GM19328 (cell line): ENCODE data around the gene THSD7B.
"Not testable (repeated sequence)": the region's sequence is repeated elsewhere in the genome, so short reads cannot be mapped to it uniquely, and the experiment has no call there.

Experiments
- ATAC-seq: cut with Tn5 transposase; IDR thresholded peaks from one replicate; pipeline ENCODE4 v1.9.1; 2021; ENCODE audit warnings: mild to moderate bottlenecking, moderate library complexity; ENCODE audit not compliant: unreplicated experiment

The THSD7B gene

DNA sequence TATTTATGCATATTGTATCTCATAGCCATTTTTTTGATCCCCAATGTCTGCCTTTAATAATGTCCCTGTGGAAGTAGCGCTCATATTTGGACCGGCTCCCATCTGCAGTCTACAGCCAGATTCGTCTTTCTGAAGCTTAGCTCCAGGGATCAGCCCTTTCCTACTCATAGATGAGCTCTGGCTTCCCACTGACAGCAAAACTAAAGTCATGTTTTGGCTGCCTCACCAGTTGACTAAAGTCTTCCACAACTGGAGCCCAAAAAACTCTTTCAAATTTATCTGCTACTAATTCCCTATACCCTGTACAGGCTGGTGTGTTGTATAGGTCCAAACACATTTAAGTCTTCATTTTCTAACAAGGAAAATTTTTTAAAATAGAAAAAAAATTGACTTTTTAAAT lies 904.8 kb downstream of the THSD7B start:
- ATAC-seq = no peak

DNA sequence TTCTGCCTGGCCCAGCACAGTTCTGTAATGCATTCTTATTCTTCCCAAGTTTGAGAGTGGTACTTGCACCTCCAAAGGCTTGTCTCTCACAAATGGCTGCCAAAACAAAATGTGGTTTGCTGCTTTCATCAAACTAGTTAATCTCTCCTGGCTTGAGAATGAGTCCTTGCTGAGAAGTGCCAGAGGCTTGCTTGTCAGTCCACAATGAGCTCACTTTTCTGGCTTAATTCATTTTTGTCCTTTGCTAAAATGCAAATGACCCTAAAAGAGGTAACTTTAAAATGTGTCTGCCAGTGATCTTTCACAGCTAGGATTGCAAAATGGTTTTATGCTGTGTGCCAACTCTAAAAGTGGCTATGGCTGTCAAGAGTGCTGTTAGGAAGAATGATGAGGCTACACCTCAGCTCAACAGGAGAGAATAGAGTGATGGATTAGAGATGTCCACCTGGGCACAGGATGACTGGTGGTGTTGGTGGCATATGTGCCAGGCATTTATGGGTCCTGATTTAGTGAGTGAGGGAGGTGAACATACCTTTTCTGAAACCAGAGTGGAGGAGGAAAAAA lies 907.7 kb downstream of the THSD7B start:
- ATAC-seq = no peak

DNA sequence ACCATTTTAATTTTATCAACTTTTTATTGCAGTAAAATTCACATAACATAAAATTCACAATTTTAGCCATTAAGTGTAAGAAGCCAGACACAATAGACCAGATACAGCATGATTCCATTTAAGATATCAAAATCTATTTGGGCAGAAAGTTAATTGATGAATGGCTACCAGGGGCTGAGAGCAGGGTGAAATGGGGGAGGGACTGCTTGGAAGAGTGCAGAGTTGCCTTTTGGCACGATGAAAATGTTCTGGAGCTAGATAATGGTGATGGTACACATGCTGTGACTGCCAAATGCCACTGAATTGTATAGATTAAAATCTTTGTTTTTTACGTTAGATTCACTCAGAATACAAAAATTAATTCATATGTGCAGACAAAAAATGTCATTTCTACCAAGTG lies 909.6 kb downstream of the THSD7B start:
- no peak for ATAC-seq

DNA sequence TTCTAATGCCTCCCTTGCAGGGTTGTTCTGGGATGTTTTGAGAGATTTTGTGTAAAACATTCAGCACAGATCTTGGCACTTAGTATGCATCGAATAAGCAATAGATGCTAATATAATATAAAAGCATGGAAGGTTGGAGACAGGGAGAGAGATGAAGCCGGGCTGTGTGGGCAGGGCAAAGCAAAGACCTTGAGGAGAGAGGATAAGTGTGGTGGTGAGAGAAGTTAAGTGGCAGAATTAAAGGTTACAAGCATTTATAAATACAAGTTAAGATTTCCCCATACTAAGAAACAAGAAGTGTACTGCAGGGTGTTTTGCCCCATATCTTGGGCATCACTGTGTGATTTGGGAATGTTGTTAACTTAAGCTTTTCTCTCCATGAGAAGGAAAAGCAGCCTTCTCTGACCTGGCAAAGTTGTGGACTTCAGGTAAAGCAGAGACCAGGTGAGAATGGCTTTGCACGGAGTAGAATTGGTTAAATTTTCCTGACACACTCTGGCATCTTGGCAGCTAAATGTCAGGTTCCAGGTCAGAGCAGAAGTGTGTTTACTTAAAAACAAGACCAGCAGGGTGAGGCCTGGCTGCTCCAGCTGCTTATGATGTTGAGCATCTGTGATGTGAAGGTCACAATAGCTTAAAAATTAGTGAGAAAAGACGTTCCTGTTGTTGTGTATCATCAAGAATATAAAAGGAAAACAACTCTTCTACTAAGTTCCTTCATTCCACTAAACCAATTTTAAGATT lies 910.4 kb downstream of the THSD7B start:
- no peak for ATAC-seq

DNA sequence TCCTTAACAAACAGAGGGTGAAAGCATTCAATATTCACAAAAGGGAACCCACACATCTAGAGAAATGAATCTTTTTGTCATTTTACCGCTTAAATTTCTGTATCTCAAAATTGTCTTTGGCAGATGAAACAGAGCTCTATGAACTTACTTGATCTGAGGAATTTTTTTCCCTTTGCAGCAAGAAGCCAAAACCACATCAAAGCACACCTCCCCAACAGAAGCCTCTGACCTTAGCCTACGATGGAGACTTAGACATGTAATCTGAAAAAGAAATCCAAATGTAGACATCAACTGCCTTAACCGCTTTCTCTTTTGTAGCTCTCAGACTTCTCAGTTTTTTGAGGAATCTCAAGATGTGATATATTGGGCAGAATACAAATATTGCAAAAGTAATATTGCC lies 911.0 kb downstream of the THSD7B start:
- ATAC-seq = no peak

DNA sequence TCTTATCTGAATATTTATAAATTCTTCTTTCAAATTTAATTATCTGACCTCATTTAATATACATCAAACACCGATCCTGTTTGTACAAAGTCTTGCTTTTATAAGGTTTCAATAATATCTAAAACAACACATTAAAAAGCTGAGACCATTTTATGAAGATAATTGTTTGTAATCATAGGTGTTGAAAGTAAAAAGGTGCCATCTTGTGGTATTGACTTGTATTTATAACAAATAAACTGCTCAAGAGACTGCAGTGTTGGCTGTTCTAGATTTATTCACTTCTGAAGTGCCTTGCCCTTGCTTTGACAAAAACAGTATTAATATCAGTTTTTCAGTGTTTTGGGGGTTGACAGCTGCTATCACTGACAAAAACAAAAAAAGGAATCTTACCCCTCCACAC lies 912.1 kb downstream of the THSD7B start:
- no peak for ATAC-seq

DNA sequence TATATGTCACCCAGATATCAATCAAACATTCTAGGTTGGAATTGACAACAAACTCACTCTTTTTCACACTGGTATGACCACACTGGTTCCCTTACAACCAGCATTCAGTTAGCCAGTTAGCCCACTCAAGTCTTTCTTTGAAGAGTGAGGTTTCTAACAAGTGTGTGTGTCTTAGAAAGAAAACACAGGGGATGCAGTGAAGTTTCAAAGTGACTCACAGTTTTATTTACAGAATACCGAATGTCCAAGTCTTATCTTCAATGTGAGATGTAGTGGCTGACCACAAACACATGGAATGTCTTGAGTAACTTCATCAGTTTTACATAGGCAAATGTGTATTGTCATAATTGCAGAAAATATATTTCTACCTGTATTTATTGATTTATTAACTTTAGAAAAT lies 924.2 kb downstream of the THSD7B start:
- ATAC-seq = no peak

DNA sequence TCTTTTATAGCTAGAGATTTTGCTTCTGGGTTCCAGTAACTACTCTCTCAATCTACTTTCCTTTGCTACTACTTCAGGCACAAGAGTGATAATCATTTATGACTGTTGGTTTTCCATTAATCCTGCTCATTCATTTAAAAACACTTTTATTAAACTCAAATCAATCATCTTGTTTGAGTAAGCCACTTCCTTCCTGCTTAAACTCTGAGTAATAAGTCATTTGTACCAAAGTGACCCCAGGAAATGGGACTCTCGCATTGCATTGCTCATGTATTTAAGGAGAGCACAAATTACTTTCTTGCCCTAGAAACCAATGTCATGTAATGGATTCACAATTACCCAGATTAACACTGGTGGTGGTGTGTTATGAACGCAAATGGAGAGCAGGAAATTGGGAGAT lies 928.2 kb downstream of the THSD7B start:
- no peak for ATAC-seq

DNA sequence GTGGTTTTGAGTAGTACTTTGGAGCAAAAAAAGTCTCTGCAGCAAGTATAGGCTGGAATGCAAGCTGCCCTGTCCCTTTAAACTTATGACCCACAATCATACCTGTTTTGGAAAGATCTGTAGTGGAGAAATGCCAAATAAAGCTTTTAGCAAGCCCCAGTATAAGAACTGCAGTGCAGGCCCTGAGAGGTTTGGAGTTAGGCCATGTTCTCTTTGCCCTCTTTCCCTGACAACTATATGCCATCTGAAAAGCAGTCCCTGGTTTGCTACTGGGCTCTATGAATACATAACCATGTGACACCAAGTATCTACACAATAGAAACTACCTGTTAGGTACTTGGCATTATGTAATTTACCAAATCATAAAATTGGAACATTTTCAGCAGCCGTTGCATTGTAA lies 931.6 kb downstream of the THSD7B start:
- no peak for ATAC-seq

DNA sequence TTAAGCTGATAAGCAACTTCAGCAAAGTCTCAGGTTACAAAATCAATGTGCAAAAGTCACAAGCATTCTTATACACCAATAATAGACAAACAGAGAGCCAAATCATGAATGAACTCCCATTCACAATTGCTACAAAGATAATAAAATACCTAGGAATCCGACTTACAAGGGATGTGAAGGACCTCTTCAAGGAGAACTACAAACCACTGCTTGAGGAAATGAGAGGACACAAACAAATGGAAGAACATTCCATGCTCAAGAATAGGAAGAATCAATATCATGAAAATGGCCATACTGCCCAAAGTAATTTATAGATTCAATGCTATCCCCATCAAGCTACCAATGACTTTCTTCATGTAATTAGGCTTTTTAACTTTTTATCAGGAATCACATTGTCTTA lies 934.9 kb downstream of the THSD7B start:
- not testable (repeated sequence) for ATAC-seq

DNA sequence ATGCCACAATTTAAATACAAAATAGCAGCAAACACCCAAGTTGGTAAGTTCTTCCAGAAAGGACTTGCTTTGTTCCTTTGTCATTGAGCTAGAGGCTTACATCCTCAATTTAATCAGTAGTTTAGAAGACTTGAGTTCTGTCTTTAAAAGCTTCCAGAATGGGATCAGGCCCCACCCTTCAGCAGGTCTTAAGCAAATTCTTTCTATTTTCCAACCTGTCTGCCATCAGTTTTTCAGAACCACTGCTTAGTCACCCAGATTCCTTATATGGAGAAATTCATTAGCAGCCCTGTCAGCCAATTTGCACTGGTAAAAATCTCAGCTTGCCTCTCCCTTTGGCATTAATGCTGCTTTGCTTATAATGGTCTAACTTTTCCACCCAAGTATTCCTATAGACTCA lies 935.3 kb downstream of the THSD7B start:
- no peak for ATAC-seq

DNA sequence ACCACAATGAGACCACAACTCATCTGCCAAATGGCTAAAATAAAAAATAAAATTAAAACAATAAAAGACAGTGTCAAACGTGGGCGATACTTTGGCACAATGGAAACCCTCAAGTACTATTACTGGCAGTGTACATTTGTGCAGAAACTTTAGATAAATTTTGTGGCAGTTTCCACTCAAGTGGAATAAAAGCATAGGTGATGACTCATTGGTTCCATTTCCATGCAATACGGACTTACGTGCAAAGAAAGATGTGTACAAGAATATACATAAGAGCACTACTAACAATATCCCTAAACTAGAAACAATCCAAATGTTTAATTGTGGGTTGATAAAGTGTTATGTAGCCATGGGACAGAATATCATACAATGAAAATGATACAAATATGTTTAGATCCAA lies 940.0 kb downstream of the THSD7B start:
- no peak for ATAC-seq

DNA sequence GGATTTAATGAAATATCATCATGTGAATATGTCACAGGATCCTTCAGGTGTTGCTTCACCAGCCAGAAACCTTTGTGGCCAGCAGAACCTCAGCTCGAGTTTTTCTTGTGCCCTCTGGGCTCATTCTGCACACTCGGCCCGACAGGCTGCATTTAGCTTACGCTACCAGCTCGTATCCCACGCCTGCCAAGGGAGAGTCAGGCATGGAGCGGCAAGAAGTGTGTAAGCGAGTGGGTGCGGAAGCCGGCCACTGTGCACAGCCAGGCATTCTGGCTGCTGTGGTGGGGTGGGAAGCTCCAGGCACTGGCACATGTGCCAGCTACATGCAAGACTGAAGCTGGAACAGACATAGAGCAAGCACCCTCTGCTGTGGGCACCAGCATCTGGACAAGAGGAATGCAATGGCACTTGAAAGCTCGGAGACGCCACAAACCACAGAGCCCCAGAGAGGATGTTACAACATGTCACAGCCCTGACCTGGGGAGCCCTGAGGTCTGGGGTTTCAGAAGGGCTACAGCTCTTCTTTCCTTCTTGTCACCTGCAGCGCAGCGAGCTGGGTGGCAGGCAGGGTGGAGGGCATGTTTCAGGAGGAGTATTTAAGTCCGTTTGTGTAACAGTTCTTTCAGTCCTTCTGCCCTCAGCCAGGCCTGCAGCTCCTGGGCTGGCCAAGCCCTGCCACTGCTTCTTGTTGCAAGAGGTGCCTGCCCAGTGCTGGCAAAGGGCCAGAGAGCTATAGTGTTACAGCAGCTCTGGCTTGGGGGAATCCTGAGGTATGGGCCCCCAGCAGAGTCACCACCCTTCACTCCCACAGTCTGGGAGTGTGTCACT lies 941.7 kb downstream of the THSD7B start:
- no peak for ATAC-seq

DNA sequence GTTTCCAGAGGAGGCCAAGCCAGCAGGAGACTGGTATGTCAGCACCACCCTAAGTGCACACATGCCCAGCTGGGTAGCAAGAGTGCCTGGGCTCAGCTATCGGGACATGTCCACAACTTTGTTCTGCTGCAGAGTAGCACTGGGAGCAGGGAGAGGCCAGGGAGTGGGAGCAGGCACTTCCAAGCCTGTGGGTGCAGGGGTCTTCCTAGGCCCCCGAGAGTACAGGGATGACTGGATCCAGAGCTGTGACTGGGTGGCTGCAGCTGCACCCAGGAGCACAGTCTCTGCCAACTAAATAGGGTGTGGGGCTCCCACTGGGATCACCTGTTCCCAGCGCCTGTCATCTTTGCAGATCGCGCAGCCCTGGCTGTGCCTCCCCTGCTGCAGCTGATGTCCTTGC lies 943.0 kb downstream of the THSD7B start:
- no peak for ATAC-seq

DNA sequence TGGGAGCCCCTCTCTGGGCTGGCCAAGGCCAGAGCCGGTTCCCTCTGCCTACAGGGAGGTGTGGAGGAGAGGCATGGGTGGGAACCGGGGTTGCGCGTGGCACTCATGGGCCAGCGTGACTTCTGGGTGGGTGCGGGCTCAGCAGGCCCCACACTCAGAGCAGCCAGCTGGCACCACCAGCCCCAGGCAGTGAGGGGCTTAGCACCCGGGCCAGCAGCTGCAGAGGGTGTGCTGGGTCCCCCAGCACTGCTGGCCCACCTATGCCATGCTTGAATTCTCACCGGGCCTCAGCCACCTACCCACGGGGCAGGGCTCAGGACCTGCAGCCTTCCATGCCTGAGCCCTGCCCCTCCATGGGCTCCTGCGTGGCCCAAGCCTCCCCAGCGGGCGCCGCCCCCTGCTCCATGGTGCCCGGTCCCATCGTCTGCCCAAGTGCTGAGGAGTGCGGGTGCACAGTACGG lies 950.4 kb downstream of the THSD7B start:
- no peak for ATAC-seq

DNA sequence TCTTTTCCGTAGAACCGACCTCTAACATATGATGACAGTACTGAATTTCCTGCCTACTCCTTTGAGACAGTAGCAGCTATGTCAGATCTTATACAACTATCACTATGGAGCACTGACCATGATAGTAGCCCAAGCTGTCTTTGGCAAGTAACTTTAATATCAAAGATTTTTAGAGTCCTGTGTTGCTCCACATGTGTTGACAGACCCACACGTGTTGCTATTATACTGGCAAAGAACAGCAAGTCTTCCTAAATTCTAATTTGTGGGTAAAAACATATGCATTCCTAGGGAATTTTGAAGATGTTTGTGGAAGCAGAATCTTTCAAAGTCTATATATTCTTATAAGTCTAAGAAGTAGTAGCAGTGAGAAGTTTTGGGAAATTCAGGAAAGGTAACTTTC lies 953.4 kb downstream of the THSD7B start:
- no peak for ATAC-seq

DNA sequence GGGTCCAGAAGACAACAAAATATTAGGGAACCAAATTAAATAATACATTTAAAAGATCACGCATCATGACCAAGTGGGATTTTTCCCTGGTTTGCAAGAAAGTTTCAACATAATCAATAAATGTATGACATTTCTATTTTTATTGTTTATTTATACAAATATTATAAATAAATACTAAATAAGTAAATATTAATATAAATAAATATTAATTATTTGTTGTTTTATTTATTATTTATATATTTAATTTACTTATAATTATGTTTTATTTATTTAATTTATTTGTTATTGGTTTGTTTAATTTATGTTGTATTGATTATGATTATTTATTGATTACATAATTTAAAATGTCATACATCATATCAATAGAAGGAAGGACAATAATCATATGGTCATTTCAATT lies 956.4 kb downstream of the THSD7B start:
- no peak for ATAC-seq

DNA sequence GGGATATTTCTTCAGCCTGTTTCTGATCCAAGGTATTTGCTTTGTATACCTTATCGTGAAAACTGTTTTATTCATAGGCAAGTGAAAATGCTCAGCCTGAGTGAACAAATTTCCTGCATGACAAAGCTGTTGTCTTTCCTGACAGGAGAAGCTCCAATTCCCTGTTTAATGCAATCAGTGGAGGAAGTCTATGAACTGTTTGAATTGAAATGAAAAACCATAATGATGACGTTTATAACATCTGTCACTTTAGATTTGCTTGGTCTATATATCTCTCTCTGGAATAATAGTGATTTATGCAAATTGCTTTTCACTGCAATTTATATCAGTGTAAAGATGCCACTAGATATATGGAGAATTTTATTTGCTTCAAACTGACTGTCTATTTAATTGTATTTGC lies 959.6 kb downstream of the THSD7B start:
- no peak for ATAC-seq
